Stimulated activated CD8-positive, alpha-beta memory T cell treated with anti-CD3 and anti-CD28 coated beads, Interleukin-7, amount 100 ng/mL, for 4 hours (primary cell): ENCODE data around the gene RBM6.

Source experiments
- DNase-seq, 2 donors: peaks; one replicate each; pipeline ENCODE4 v3.0.0-alpha.2; 2020; ENCODE audit warnings: low read depth in 2 of 2

The RBM6 gene

DNA sequence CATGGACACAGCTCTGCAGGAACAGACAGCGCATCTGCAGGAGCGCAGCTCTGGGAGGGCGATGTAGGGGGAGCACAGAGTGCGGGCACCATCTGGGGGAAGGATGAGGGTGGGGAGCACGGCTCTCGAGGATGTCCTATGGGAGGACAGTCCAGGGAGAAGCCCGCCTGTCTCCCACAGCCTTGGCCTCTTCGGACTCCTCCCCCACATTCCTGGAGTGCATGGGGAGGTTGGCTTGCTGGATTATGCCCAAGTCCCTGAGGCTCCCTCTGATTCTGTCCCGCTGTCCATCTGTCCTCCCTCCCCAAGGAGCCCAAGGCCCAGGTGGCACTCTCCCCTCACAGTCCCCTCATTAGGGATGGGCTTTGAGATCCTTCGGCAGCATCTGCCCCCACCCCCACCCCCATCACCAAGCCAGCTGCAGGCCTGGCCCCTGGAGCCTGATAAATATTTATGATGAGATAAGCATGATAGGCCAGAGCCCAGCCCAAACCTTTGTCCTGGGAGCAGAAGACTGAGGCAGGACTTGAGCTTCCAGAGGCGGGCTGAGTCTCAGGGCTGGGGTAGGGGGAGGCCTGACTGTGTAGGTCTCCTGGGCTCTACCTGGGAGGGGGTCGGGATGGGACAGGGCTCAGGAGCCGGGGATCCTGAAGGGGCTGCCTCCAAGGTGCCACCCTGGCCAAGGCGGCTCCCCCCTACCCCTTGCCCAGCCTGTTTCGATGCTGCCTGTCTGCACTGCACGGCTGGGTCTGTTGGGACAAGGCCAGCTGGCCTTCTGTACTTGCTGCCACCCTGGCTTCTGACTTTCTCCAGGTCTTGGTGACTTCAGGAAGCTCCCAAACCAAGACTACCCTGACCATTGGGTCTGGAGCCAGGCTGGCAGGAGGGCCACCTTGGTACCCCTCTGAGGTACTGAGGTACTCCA lies 186.6 kb downstream of the RBM6 start:
- DNase-seq, result no peak
